Adrenal gland (tissue), 5 donors: ENCODE measurements around the gene RGL1.

Experiments
- POLR2A ChIP-seq, 2 donors: fragments of 450-650 bp; IDR thresholded peaks; one replicate each; pipeline ENCODE4 v1.6.1; 2017; ENCODE audit warnings: antibody characterized with exemption in 2 of 2, mild to moderate bottlenecking in 2 of 2, moderate library complexity in 1 of 2
- TF ChIP-seq, protein P1 (sequence below), 6 experiments: fragments of 450-650 bp in 4 of 6; fragments of 200-600 bp in 2 of 6; sonication (generic) in 1 of 6; IDR thresholded peaks; 1 replicate in 5 of 6; 2 replicates in 1 of 6; pipeline versions ENCODE4 v1.5.1 to v1.8.0; 2016 to 2021; ENCODE audit warnings: antibody characterized with exemption in 6 of 6, mild to moderate bottlenecking in 2 of 6, moderate library complexity in 1 of 6
- donor health status: DM: no; HTN: no; CAD: no.

DNA sequence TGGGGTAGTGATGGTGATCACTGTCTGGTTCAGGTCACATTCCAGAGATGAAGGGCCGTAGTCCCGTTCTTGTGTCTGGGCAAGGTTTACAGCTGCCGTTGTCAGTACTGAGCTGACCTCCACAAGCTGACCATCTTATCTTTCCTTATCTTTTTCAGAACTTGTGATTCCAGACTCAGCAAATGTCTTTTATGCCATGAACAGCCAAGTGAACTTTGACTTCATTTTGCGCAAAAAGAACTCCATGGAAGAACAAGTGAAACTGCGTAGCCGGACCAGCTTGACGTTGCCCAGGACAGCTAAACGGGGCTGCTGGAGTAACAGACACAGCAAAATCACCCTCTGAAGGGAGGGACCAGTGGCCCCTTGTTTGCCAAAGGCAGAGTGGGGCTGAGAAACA, 121.0 kb downstream of the RGL1 start:
- TF ChIP-seq, protein P1, sequence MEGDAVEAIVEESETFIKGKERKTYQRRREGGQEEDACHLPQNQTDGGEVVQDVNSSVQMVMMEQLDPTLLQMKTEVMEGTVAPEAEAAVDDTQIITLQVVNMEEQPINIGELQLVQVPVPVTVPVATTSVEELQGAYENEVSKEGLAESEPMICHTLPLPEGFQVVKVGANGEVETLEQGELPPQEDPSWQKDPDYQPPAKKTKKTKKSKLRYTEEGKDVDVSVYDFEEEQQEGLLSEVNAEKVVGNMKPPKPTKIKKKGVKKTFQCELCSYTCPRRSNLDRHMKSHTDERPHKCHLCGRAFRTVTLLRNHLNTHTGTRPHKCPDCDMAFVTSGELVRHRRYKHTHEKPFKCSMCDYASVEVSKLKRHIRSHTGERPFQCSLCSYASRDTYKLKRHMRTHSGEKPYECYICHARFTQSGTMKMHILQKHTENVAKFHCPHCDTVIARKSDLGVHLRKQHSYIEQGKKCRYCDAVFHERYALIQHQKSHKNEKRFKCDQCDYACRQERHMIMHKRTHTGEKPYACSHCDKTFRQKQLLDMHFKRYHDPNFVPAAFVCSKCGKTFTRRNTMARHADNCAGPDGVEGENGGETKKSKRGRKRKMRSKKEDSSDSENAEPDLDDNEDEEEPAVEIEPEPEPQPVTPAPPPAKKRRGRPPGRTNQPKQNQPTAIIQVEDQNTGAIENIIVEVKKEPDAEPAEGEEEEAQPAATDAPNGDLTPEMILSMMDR (IDR thresholded peaks at IDR 0.05), result no peak
- TF ChIP-seq POLR2A (IDR thresholded peaks at IDR 0.05), result no peak
